SJCRH30 (cell line): ENCODE results near the gene GCNT2. TPM values are rescaled to one million over a fixed set of nuclear protein-coding genes. Genes with fewer than 3 reads are reported as not detected.
"Not testable (repeated sequence)": the region's sequence is repeated elsewhere in the genome, so short reads cannot be mapped to it uniquely, and the experiment has no call there.

ENCODE experiments used
- DNase-seq, 2 experiments: peaks; one replicate each; pipeline ENCODE4 v3.0.0-alpha.2; 2015 to 2020
- H3K27ac ChIP-seq: fragments of 250-450 bp; sonication (Bioruptor Pico); 2 replicates; pipeline ENCODE4 v1.5.1; 2020; ENCODE audit warnings: mild to moderate bottlenecking, moderate library complexity
- H3K27me3 ChIP-seq: fragments of 250-450 bp; sonication (Bioruptor Pico); 2 replicates; pipeline ENCODE4 v1.5.1; 2020; ENCODE audit warnings: mild to moderate bottlenecking, moderate library complexity
- H3K36me3 ChIP-seq: fragments of 250-450 bp; sonication (Bioruptor Pico); 2 replicates; pipeline ENCODE4 v1.5.1; 2020; ENCODE audit warnings: mild to moderate bottlenecking, moderate library complexity
- H3K4me1 ChIP-seq: fragments of 250-450 bp; sonication (Bioruptor Pico); 2 replicates; pipeline ENCODE4 v1.5.1; 2020; ENCODE audit warnings: mild to moderate bottlenecking, moderate library complexity
- H3K4me3 ChIP-seq: fragments of 250-450 bp; sonication (Bioruptor Pico); 2 replicates; pipeline ENCODE4 v1.5.1; 2020; ENCODE audit warnings: mild to moderate bottlenecking, moderate library complexity
- H3K9me3 ChIP-seq: fragments of 250-450 bp; sonication (Bioruptor Pico); replicated peaks from 2 replicates; pipeline ENCODE4 v1.5.1; 2020; ENCODE audit warnings: mild to moderate bottlenecking, moderate library complexity
- total RNA-seq: library from RNA; depleted of rRNA; stranded (reverse); fragments of >200 nt; shearing (Covaris generic); gene quantifications from 2 replicates; pipeline ENCODE4 v1.2.3, GENCODE V29; 2014

Gene GCNT2
- total RNA-seq, 1 experiment from 2014 or later = 0.14 TPM

GRCh38 chr6:10505529-10505928 is 15.6 kb upstream of the GCNT2 start:
- no peaks in the 10 kb centered on the region for H3K36me3 ChIP-seq
- H3K4me1 ChIP-seq = no peaks in the 10 kb centered on the region
- H3K4me3 ChIP-seq = no peak overlapping the region
- no peak overlapping the region for H3K27ac ChIP-seq
- no peaks in the 10 kb centered on the region for H3K9me3 ChIP-seq
- no peak for DNase-seq
- H3K27me3 ChIP-seq = no peaks in the 10 kb centered on the region

DNA sequence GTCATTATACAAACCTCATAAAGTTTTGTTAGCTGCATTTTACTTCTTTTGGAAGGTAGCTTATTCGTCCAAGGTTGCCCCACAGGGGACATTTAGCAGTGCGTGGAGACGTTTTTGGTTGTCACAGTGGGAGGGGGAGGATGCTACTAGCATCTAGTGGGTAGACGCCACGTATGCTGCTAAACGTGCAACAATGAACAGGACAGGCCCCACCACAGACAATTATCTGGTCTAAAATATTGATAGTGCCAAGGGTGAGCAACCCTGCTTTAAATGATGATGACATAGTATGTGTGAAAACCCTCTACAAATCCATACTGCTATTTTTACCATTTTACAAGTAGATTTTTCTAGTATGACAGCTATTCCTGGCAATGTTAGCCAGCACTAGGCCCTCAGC is 13.9 kb upstream of the GCNT2 start:
- no peaks in the 10 kb centered on the region for H3K27me3 ChIP-seq
- no peaks in the 10 kb centered on the region for H3K9me3 ChIP-seq
- no peak overlapping the region for H3K27ac ChIP-seq
- H3K4me1 ChIP-seq = peaks cover 10% of the 10 kb centered on the region
- H3K36me3 ChIP-seq = no peaks in the 10 kb centered on the region
- DNase-seq = no peak
- H3K4me3 ChIP-seq = no peak overlapping the region

DNA sequence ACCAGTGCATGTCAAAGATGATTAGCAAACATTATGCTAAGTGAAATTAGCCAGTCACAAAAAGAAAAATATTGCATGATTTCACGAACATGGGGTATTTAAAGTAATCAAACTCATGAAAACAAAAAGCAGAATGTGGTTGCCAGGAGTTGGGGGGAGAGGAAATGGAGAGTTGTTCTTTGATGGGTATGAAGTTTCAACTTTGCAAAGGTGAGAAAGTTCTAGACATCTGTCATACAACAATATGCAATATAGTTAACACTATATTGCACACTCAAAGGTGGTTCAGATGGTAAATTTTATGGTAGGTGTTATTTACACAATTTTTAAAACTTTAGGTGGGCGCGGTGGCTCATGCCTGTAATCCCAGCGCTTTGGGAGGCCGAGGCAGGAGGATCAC is 13.4 kb upstream of the GCNT2 start:
- peaks cover 10% of the 10 kb centered on the region for H3K4me1 ChIP-seq
- DNase-seq = no peak
- H3K36me3 ChIP-seq = no peaks in the 10 kb centered on the region
- no peak overlapping the region for H3K27ac ChIP-seq
- no peaks in the 10 kb centered on the region for H3K9me3 ChIP-seq
- no peak overlapping the region for H3K4me3 ChIP-seq
- no peaks in the 10 kb centered on the region for H3K27me3 ChIP-seq

DNA sequence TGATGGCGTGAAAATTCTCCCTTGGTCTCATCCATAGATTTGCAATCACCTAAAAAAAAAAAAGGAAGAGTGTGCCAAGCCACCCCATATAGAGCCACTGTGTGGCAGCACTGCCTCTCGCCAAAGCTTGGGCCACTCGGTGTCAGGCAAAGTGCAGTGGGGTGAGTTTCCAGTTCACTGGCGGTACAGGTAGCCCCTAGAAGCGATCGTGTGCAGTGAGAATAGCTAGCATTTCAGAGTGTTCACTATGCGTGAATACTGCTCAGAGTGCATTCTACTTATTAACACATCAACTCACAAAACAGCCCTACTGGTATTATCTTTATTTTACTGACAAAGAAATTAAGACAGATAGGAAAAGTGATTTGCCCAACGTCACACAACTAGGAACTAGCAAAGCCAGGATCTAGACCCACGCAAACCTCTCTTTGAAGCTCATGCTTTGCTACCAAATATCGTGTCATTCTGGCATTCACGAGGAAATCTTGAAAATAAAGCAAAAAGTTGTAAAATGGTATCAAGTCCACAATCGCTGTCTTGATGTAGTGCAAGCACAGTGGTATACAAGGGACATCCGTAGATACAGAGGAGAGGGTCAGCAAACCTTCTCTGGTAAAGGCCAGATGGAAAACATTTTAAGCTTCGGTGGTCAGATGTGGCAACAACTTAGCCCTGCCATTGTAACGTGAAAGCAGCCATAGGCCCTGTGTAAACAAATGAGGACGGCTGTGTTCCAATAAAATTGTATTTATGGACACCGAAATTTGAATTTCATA is 10.4 kb upstream of the GCNT2 start:
- peak; percentile 35 to 42 for DNase-seq
- Histone ChIP-seq H3K4me3 (no peak overlapping the region), H3K4me1 (peaks cover 10% of the 10 kb centered on the region), H3K9me3 (no peaks in the 10 kb centered on the region), H3K36me3 (no peaks in the 10 kb centered on the region), H3K27me3 (no peaks in the 10 kb centered on the region), H3K27ac (peak overlapping the region; percentile 9; the same call in 1 of the 2 replicates)

DNA sequence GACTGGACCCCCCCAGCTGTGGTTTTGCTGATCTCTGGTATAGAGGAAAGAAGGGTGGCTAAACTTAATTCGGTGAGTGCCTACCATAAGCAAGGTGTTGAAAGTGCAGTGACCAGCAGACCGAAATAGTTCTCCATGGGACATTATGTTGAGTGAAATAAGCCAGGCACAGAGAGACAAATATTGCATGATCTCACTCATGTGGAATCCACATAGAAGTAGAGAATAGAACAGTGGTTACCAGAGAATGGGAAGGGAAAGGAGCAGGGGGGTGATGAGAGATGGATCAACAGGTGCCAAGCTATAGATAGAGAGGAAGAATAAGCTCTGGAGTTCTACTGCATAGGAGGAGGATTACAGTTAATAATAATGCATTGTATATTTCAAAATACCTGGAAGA is 9.7 kb upstream of the GCNT2 start:
- peak; percentile 41 to 65 for DNase-seq
- H3K27me3 ChIP-seq = no peaks in the 10 kb centered on the region
- H3K27ac ChIP-seq = peak overlapping the region; percentile 9; the same call in 1 of the 2 replicates

DNA sequence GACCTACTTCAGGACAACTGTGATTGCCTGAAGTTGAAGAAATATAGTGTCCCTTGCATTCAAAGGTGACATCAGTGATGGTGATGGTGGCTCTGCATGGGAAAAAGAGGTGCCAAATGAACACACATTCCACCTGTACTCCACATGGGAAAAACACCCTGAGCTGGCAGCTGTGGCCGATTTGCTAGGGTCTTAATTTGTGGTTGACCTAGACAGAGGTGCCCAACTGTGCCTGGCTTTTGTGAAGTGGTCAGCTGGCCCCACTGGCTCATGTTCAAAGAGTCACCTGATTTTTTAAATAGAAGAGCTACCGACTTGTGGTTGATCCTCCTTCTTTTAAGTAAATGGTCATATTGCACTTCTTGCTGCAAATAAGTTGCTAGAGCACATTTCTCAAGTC is 7.6 kb upstream of the GCNT2 start:
- H3K36me3 ChIP-seq = no peaks in the 10 kb centered on the region
- H3K4me1 ChIP-seq = peaks cover 10% of the 10 kb centered on the region
- no peak overlapping the region for H3K4me3 ChIP-seq
- H3K27me3 ChIP-seq = no peaks in the 10 kb centered on the region
- no peak overlapping the region for H3K27ac ChIP-seq
- DNase-seq = no peak
- no peaks in the 10 kb centered on the region for H3K9me3 ChIP-seq

More for the DNA sequence above, 9.7 kb upstream of the GCNT2 start:
- H3K9me3 ChIP-seq = no peaks in the 10 kb centered on the region
- H3K36me3 ChIP-seq = no peaks in the 10 kb centered on the region
- no peak overlapping the region for H3K4me3 ChIP-seq
- H3K4me1 ChIP-seq = peaks cover 10% of the 10 kb centered on the region

- H3K27ac ChIP-seq = no peak overlapping the region
- no peak for DNase-seq
- H3K36me3 ChIP-seq = no peaks in the 10 kb centered on the region
- H3K9me3 ChIP-seq = no peaks in the 10 kb centered on the region
- H3K27me3 ChIP-seq = no peaks in the 10 kb centered on the region
- H3K4me3 ChIP-seq = no peak overlapping the region
- H3K4me1 ChIP-seq = peaks cover 10% of the 10 kb centered on the region
Measured at GRCh38 chr6:10514049-10514780, 6.9 kb upstream of the GCNT2 start.

DNA sequence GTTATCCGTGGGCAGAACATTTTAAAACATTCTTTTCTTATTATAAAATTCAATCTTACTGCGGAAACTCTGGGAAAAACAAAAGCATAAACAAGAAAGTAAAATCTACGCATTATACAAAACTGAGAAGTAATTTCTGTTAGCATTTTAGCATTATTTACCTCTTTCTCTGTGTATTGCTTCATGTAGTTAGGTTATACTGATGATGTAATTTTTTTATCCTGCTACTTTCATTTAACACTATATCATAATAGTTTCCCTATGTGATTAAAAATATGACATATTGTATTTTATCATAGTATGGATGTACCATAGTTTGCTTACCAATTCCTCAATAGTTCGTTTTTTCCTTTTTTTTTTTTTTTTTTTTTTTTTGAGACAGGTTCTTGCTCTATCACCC is 4.2 kb upstream of the GCNT2 start:
- Histone ChIP-seq H3K4me1 (no peaks in the 10 kb centered on the region), H3K36me3 (no peaks in the 10 kb centered on the region), H3K27me3 (no peaks in the 10 kb centered on the region), H3K27ac (no peak overlapping the region), H3K9me3 (no peaks in the 10 kb centered on the region), H3K4me3 (no peak overlapping the region)
- no peak for DNase-seq

DNA sequence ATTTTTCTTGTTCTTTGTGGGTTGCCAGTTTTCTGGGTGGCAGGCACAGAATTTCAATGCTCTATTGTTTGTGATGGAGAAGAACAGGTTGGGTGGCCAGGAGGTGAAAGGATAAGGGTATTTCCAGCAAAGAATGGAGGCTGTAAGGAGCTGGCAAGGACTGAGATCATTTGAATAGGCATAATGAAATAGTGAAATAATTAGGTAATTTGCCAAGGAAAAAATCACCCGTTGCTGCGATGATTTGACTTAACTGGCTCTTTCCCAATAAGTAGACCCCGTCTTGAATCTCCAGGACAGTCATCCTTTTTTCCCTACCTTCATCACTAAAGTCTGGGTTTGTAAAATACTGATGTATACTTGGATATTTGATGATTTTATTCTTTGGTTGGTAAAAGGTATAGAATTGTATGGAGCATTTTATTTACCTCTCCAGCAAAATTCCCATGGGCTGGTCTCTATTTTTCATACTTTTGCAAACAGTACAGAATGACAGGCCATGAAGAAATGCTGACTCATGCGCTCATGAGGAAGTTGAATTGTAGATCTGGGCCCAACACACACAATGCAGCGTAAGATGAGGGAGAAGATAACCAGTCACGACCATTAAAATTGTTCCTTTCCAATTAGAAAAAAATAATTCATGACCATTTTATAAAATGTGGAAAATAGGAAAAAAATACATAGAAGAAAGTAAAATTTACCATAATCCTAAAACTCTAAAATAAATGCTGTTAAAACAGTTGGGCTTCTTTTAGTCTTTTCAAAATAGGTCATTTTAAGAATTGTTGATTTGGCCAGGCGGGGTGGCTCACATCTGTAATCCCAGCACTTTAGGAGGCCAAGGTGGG is 2.4 kb upstream of the GCNT2 start:
- Histone ChIP-seq H3K4me3 (no peak overlapping the region), H3K9me3 (no peaks in the 10 kb centered on the region), H3K27me3 (no peaks in the 10 kb centered on the region), H3K4me1 (no peaks in the 10 kb centered on the region), H3K27ac (no peak overlapping the region), H3K36me3 (no peaks in the 10 kb centered on the region)
- no peak for DNase-seq

DNA sequence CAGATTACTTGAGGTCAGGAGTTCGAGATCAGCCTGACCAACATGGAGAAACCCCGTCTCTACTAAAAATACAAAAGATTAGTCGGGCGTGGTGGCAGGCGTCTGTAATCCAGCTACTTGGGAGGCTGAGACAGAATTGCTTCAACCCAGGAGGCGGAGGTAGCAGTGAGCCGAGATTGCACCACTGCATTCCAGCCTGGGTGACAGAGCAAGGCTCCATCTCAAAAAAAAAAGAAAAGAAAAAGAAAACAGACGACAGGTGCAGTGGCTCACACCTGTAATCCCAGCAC is 1.8 kb upstream of the GCNT2 start:
- H3K27ac ChIP-seq, H3K27me3 ChIP-seq: not testable (repeated sequence)

DNA sequence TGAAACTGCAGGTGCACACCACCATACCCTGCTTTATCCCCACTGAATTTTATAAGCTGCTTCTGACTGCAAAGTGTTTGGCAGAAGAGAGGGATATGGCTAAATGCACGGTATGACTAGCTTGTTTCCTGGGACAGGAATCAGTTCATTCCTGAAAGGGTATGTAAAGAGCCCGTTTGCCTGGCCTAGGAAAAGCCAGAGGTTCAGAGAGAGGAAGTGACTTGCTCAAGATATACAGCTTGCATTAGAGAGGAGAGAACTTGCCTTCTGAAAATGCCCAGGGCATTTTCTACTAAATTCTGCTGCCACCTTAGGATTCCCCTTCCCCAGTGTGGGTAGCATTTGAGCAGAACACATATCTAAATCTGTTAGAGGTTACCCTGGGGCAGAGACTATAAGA is 683 bp upstream of the GCNT2 start:
- DNase-seq = no peak
- H3K4me3 ChIP-seq = no peak overlapping the region
- no peaks in the 10 kb centered on the region for H3K9me3 ChIP-seq
- no peaks in the 10 kb centered on the region for H3K36me3 ChIP-seq
- no peaks in the 10 kb centered on the region for H3K4me1 ChIP-seq
- H3K27ac ChIP-seq = no peak overlapping the region
- no peaks in the 10 kb centered on the region for H3K27me3 ChIP-seq

More for the DNA sequence above, 1.8 kb upstream of the GCNT2 start:
- not testable (repeated sequence) for H3K4me3 ChIP-seq, H3K4me1 ChIP-seq, H3K36me3 ChIP-seq, DNase-seq, H3K9me3 ChIP-seq

DNA sequence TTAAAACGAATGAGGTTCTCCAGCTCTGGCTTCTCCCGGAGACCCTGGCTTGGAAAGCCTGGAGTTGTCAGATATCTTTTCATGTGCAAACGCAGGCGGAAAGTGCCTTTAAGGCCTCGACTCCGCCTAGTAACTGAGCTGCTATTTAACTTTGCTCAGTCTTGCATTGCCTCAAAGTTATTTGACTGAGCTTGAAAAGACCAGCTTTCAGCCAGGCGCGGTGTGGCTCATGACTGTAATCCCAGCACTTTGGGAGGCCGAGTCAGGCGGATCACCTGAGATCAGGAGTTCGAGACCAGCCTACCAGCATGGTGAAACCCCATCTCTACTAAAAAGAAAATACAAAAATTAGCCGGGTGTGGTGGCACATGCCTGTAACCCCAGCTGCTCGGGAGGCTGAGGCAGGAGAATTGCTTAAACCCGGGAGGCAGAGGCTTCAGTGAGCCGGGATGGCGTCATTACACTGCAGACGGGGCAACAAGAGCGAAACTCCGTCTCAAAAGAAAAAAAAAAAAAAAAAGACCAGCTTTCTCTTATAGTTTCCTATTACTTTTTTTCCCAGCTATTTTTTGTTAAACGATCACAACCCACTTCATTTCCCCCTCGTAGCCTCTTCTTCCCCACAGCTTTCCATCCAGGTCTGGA is 1.9 kb downstream of the GCNT2 start:
- no peak for DNase-seq
- Histone ChIP-seq H3K4me3 (no peak overlapping the region), H3K27ac (no peak overlapping the region), H3K9me3 (no peaks in the 10 kb centered on the region), H3K27me3 (no peaks in the 10 kb centered on the region), H3K36me3 (no peaks in the 10 kb centered on the region), H3K4me1 (no peaks in the 10 kb centered on the region)

GRCh38 chr6:10526156-10526555 is 5.0 kb downstream of the GCNT2 start:
- no peaks in the 10 kb centered on the region for H3K36me3 ChIP-seq
- DNase-seq = no peak
- H3K27me3 ChIP-seq = no peaks in the 10 kb centered on the region
- no peaks in the 10 kb centered on the region for H3K9me3 ChIP-seq
- H3K4me1 ChIP-seq = no peaks in the 10 kb centered on the region
- H3K4me3 ChIP-seq = no peak overlapping the region
- H3K27ac ChIP-seq = no peak overlapping the region

- no peaks in the 10 kb centered on the region for H3K27me3 ChIP-seq
- H3K36me3 ChIP-seq = no peaks in the 10 kb centered on the region
- no peaks in the 10 kb centered on the region for H3K9me3 ChIP-seq
- no peaks in the 10 kb centered on the region for H3K4me1 ChIP-seq
- peak overlapping the region; percentile 16 for H3K4me3 ChIP-seq
- H3K27ac ChIP-seq = peak overlapping the region; percentile 32
- peak; percentile 13 to 26 for DNase-seq
Measured at GRCh38 chr6:10528158-10528981, 7.2 kb downstream of the GCNT2 start.
